Measurements from ENCODE around the gene TUBE1.
A peak's percentile ranks its signal among the peaks of the same experiment; 100 is the strongest.

Gene TUBE1

DNA sequence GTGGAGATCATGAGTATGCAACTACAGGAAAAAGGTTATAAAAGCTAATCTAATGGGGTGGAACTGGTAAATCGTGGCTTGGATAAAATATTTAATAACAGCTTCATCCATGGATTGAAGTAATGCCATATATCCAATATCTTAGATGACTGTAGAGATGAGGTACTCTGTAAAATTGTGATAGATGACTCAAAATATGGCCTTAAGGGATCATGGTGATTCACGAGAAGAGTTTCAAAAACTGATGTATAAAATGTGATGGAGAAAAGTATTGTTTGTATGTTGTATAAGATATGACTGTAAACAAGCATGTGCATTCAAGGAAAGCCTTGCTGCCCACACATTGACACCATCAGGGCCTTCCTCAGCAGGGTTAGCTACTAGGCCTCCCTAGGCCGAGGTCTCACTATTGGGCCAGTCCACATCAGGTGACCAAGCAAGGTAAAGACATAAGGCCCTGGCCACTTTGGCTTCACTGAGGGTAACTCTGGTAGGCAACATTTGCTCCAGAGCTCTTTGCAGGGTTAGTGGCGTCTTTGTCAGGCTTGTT, 51.1 kb downstream of the TUBE1 start:
- no peak for DNase-seq (ENCODE audit: low read depth in 2 of 2)

DNA sequence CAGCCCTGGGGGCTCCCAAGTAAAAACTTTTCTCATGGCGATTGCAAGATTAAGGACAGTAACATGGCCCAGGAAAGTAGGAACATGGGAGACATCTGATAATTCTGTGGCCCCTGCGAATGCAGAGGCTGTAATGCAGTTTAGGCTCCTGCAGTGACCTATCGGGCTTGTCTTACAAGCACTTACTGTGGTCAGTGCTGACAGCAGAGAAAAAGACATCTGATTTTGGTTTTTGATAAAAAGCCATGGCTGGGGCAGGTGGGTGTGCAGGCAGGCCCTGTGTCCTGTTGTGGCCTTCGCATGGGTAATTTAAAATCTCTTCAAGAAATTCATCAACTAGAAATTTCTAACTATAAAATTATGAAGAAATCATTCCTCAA, 52.7 kb downstream of the TUBE1 start:
- DNase-seq (ENCODE audit: low read depth in 2 of 2) = no peak

DNA sequence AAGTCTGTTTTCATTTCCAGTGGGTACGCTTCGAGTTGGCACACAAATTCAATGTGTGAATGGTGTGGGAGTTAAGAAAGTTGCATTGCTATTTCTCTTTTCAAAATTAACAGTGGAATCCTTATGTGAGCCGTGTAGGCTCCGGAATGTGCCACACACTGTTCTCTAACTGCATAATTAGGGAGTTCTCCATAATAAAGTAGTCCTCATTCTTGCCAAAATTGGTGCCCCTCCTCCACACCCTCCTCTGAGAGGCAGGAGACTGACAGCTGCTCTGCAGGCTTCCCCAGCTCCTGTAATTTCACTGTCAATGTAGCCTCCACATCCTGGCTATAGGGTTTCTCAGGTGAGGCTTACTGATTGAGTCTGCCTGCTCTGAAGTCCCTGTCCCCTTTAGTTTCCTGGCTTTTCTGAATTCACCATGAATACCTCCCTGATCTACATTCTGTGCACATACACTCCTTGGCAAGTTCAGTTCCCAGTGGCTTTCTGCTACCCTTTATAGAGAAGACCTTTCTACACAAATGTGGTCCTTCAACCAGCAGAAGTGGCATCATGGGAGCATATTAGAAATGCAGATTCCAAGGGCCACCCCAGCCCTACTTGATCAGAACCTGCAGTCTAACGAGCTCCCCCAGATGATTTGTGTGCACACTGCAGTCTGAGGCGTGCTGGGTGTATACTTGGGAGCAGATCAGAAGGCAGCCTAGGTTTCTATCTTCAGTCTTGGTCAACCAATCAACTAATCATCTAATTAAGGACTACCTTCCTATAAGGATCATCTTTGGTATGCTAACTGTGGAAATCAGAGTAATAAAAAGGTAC, 53.3 kb downstream of the TUBE1 start:
- DNase-seq (ENCODE audit: low read depth in 2 of 2) = no peak

DNA sequence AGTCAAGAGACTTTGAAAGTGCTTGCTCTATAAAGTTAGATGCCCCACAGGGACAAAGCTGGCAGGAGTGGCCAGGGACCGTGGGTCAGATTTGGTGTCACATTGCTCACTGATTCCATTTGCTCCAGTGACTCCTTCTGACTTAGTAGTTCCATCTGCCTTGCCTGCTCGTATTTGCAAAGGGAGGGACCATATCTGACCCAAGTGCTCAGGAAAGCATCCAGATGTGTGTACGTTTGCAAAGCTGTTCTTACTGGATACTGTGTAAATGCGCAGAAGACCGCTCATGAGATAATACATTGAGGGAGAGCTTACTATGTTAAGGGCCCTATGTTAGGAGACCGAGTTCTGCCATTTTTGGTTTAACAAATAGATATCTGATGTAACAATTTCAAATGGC, 54.6 kb downstream of the TUBE1 start:
- DNase-seq (ENCODE audit: low read depth in 2 of 2) = no peak

DNA sequence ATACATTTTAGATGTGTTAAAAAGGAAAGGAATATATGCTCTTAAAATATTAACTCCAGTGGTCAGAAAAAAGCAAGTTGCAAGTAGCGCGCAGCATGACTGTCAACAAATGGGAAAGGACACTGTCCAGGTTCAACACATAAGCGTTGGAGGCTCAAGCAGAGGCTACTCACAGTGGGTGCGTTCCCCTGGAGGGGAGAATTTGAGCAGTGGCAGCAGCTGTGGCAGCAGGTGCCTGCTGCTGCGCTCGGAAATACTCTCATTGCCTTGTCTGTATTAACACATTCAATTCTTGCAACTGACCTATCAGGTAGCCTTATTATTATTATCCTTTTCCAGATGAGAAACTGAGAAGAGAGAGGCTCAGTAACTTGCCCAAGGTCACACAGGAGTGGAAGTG, 55.3 kb downstream of the TUBE1 start:
- DNase-seq (ENCODE audit: low read depth in 2 of 2) = no peak

DNA sequence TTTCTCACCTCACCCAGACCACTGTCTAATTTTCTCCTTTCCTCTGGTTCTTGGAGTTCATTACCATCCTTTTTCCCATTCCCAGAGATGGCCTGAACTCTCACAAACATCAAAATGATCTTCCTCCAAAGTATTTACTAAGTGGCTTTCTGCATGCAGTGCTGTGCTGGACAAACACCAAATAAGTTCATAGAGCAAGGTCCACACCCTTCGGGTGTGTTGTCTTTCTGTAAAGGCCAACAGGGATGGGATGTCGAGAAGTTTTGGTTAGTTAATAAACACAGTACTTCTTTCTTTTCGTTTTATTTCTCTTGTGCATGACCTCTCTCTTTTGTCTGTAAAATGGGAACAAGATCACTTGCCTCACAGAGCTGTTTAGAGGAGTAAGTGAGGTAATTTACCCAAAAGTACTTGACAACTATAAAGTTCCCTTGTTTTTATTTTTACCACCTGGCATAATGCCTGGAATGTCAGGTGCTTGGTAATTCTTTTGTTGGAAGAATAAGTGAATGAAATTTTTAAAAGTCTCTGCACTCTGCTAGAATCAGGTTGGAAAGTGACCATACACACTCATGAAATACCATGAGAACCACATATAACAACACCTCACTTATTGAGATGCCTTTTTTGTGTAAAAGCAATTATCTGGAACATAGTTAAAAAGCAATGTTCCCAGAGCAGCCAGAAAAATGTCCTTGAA, 56.2 kb downstream of the TUBE1 start:
- DNase-seq (ENCODE audit: low read depth in 2 of 2) = no peak

DNA sequence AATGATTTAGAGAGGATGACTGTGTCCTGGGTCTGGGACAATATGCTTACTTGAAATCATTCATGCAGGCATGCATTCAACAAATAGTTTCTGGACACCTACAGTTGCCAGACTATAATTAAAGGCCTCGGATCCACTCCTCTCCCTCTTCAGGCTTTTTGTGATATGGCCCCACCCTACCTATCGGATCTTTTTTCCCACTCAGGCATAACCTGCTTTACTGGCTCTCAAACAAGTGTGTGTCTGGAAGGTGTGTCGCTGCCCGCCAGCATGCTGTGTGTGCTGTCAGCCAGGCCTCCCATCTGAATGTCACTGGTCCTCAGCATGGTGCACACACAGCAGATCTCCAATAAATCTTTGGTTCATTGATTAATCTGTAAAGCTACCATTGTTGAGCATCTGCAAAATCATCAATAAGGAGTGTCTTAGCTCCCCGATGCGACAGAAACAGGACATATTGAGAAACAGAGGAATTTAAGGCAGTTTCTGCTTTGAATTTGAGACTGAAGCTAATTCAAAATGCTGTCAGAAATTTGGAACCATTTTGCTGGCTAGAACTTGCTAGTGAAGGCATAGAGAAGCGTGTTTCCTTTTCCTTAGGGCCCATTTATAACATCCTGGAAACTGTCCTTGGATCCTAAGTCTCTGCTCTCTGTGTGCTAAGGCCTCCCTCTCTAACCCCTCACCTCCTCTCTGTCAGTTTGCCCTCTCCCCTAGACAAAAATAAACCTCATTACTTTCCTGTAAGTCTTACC, 56.9 kb downstream of the TUBE1 start:
- DNase-seq (ENCODE audit: low read depth in 2 of 2) = no peak

DNA sequence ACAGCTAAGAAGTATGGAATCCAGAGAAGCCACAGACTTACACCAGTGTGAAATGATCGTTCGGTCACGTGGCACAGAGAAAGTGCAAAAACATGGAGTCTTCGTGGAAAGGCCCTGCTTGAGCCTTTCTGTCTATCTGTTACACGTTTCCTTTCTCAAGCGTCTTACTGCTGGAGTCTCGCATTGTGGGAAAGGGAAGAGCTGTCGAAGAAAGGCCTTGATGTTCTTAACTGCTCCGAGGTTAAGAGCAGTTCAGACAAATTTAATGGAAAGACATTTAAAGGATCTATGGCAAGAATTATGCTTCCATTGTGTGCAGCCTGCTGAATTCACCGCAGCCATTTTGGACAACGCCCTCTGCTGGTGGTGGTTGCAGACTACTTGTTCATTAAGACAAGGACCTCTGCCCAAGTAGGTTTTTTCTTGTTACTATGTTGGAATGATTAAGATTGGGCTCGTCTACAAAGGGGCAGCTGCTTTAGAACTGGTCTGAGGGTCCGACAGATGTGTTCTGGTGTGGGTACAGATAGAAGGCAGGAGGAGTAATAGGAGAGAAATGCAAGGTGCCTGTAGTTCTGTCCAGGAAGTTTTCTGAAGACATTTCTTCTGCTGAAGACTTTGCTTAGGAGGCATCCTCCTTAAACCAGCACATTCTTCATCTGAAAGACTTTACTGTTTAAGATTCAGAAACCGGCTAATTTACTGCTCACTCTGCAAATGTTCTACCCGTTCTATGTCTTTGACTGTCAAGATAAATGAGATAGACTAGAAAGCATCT, 58.0 kb downstream of the TUBE1 start:
- DNase-seq (ENCODE audit: low read depth in 2 of 2) = peak; percentile 65 to 78

DNA sequence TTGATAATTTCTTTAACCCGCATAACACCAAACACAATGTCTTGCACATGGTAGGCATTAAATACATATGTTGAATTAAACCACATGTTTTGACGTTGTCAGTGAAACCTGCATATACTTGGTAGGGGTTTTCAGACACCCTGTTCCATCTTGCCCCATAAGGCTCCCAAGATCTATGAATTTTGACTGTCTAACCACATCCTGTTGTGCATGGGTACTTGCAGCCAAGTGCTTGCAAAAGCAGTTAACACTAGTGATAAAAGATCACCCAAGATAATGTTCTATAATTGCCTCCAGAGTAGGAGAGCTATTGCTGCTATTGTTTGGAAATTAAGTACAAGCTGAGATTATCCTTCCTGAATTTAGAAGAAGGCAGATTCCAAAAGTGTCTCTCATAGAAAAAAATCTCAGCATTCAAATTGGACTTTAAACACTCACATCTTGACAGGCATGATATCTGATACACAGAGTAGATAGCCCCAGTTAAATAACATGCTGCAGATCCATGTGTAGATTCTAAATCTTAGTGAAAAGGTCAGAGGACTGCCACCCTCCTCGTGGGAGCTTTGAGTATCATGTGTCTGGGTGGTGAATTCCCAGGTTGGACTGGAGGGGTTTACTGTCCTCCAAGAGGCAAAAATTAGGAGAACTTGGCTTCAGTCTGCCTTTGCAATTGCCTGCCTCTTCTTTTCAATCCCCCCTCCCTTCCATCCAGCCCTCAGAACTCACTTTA, 59.2 kb downstream of the TUBE1 start:
- no peak for DNase-seq (ENCODE audit: low read depth in 2 of 2)

DNA sequence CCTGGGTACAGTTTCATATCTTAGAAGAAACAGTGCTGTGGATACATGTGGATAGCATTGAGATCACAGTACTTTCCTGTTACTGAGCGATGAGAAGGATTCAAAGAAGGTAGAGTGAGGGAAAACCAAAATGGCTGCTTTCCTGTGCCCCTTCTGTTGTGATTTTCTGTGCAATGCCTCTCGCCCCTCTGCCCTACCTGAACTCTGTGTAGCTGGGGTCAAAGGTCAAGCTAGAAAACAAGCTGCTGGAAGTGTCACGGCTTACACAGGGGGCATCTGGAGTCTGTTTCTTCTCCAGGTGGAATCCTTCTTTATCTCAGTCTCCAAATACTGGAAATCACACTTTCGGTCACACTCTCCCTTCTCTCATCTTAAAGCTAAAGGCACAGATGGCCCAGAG, 60.3 kb downstream of the TUBE1 start:
- DNase-seq (ENCODE audit: low read depth in 2 of 2) = no peak

DNA sequence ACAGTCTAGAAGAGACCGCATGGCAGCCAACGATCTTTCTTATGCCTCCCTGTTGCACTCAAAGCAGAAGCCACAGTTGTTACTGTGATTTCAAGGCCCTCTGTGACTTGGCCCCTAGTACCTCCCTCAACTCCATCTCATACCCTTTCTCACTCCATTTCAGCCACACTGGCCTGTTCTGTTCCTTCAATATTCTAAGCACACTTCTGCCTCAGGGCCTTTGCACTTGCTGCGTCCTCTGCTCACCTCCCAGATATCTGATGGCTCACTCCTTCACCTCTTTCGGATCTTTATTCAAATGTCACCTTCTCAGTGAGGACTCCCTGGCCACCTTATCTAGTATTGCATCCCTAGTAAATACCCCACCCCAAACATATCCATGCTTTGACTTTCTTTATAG, 62.8 kb downstream of the TUBE1 start:
- no peak for DNase-seq (ENCODE audit: low read depth in 2 of 2)

DNA sequence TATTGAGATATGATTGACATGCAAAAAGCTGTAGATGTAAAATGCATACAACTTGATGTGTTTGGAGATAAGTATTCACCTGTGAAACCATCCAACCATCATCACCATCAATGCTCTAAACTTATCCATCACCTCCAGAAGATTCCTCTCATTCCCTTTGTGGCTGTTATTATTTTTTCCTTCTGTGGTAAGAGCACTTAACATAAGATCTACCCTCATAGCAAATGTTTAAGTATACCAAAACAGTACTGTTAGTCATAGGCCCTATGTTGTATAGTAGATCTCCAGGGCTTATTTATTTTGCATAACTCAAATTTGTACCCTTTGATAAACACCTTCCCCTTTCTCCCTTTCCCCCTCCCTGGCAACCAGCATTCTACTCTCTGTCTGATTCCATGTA, 64.5 kb downstream of the TUBE1 start:
- DNase-seq (ENCODE audit: low read depth in 2 of 2) = no peak

DNA sequence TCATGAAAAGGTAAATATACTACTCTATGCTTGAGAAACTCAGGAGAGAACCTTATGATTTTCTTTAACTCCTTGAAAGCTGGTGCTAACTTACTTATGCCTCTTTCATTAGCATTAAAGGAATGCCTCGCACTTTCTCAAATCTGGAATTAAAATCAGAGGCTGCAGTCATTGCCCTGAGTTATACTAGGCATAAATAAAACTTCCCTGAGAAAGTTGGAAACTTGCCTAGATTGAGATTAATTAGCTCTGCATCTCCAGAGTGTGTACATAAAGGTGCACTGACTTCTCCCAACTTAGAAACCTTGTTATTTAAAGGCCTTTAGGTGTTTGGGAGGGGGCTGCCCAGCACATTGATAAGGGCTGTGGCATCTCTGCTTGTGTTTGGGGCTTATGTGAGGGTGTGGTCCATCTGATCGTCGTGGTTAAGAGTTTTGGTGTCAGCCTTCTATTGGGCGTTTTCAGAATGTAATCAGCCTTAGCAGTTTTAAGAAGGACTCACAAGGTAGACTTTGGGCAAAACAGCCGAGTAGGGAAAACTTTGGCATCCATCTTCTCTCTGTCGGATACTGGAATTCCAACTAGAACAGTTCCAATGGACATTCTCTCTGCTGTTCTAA, 65.5 kb downstream of the TUBE1 start:
- DNase-seq (ENCODE audit: low read depth in 2 of 2) = no peak
